ENCODE results near the gene SSR1. TPM values are rescaled to one million over a fixed set of nuclear protein-coding genes. Genes with fewer than 3 reads are reported as not detected.
"Not testable (repeated sequence)": the region's sequence is repeated elsewhere in the genome, so short reads cannot be mapped to it uniquely, and the experiment has no call there.

SSR1 gene
- total RNA-seq, 5 donors from 2014 or later (not counting 1 experiment from before 2014, with no cell fraction given): 75.7 to 111 (median 100) TPM

DNA sequence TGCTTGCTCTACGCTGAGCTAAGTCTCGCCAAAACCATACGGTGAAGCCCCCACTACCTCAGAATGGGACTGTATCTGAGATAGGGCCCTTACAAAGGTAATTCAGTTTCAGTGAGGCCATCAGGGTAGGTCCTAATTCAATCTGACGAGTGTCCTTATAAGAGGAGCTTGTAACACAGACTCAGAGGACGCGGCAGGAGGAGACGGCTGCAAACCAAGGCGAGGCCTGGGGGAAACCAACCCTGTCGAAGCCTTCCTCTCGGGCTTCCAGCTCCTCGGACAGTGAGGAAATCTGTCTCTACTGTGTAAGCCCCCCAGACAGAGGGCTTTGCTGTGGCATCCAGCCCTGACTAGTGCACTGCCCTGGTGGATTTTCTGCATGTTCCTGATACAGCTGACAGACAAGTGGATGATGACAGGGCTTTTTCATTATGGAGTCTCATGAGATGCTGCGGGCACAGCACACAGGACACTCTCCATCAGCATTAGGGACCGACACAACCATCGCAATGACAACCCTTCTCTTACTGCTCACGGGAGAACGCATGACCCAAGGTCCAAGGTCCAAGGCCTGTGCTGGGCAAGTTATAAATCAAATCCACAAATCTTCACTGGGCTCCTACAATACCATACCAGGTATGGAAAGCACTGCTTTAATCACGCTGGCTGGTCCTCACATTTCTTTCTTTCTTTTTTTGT lies 48.2 kb downstream of the SSR1 start:
- ATAC-seq (replicated peaks in 1 of 4): no peak
- no peak overlapping the region for H3K4me3 ChIP-seq (ENCODE audit: control insufficient read depth in 1 of 2, extremely low read depth in 1 of 2, low read length in 1 of 2)
- Mint-ChIP-seq H3K4me1 (peaks cover 16 to 21% (median 21%) of the 10 kb centered on the region in 3 donors), H3K36me3 (no peaks in the 10 kb centered on the region), H3K27ac (no peak overlapping the region), H3K27me3 (peaks cover 14 to 15% of the 10 kb centered on the region in 2 donors), H3K4me3 (no peak overlapping the region), H3K9me3 (peaks cover 0 to 6% (median 0%) of the 10 kb centered on the region in 3 donors)
- peaks cover 0 to 17% of the 10 kb centered on the region in 2 experiments for H3K4me1 ChIP-seq (ENCODE audit: control insufficient read depth in 1 of 2, extremely low read depth in 1 of 2, insufficient read depth in 2 of 2, low read length in 2 of 2)
- H3K27ac ChIP-seq (ENCODE audit: low read length): no peak overlapping the region
- no peak for DNase-seq
- WGBS (ENCODE audit: insufficient coverage): 90% methylated on average over 15 of the region's 17 CpGs
- CTCF ChIA-PET: interaction anchor here in 1 of 2 donors (1.5 kb wide), 1 partner anchor 11 kb away, joined by 4 read pairs; no protein-coding TSS in a partner anchor
- POLR2A ChIA-PET: no interaction called here
- H3K27me3 ChIP-seq (replicated peaks in 1 of 2; ENCODE audit: control insufficient read depth in 2 of 2, extremely low read depth in 1 of 2, insufficient read depth in 2 of 2, low read length in 1 of 2): peaks cover 0 to 44% of the 10 kb centered on the region in 2 experiments
- H3K36me3 ChIP-seq (ENCODE audit: control insufficient read depth in 2 of 2, extremely low read depth in 1 of 2, insufficient read depth in 1 of 2, low read length in 1 of 2): no peaks in the 10 kb centered on the region
- H3K9me3 ChIP-seq: no peaks in the 10 kb centered on the region

- Mint-ChIP-seq H3K4me3 (no peak overlapping the region), H3K27ac (no peak overlapping the region), H3K27me3 (peaks cover 15 to 20% of the 10 kb centered on the region in 2 donors), H3K4me1 (peaks cover 16 to 21% (median 21%) of the 10 kb centered on the region in 3 donors), H3K9me3 (peaks cover 0 to 6% (median 0%) of the 10 kb centered on the region in 3 donors), H3K36me3 (no peaks in the 10 kb centered on the region)
- H3K9me3 ChIP-seq: no peaks in the 10 kb centered on the region
- no peaks in the 10 kb centered on the region for H3K36me3 ChIP-seq (ENCODE audit: control insufficient read depth in 2 of 2, extremely low read depth in 1 of 2, insufficient read depth in 1 of 2, low read length in 1 of 2)
- H3K27ac ChIP-seq (ENCODE audit: low read length): no peak overlapping the region
- POLR2A ChIA-PET: interaction anchor here in 1 of 2 donors (0.5 to 0.7 kb wide), 2 partner anchors 14 to 68 kb away, joined by 6 to 7 read pairs; no protein-coding TSS in a partner anchor
- CTCF ChIA-PET: interaction anchor here (1.0 to 1.5 kb wide), 2 partner anchors 12 to 336 kb away, joined by 3 to 4 read pairs; no protein-coding TSS in a partner anchor
- peaks cover 0 to 52% of the 10 kb centered on the region in 2 experiments for H3K27me3 ChIP-seq (replicated peaks in 1 of 2; ENCODE audit: control insufficient read depth in 2 of 2, extremely low read depth in 1 of 2, insufficient read depth in 2 of 2, low read length in 1 of 2)
- DNase-seq (no peak), ATAC-seq (replicated peaks in 1 of 4) (no peak)
- H3K4me1 ChIP-seq (ENCODE audit: control insufficient read depth in 1 of 2, extremely low read depth in 1 of 2, insufficient read depth in 2 of 2, low read length in 2 of 2): peaks cover 0 to 17% of the 10 kb centered on the region in 2 experiments
- WGBS (ENCODE audit: insufficient coverage): 87% methylated on average over 9 of the region's 15 CpGs
- H3K4me3 ChIP-seq (ENCODE audit: control insufficient read depth in 1 of 2, extremely low read depth in 1 of 2, low read length in 1 of 2): no peak overlapping the region
These were observed 49.0 kb downstream of the SSR1 start for GRCh38 chr6:7264041-7264440.

DNA sequence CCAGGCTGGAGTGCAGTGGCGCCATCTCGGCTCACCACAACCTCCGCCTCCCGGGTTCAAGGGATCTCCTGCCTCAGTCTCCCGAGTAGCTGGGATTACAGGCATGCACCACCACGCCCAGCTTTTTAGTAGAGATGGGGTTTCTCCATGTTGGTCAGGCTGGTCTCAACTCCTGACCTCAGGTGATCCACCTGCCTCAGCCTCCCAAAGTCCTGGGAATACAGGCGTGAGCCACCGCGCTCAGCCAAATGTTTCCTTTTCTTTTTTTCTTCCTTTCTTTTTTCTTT lies 49.5 kb downstream of the SSR1 start:
- WGBS (ENCODE audit: insufficient coverage): no CpG with 5 or more reads among the region's 9 CpGs

DNA sequence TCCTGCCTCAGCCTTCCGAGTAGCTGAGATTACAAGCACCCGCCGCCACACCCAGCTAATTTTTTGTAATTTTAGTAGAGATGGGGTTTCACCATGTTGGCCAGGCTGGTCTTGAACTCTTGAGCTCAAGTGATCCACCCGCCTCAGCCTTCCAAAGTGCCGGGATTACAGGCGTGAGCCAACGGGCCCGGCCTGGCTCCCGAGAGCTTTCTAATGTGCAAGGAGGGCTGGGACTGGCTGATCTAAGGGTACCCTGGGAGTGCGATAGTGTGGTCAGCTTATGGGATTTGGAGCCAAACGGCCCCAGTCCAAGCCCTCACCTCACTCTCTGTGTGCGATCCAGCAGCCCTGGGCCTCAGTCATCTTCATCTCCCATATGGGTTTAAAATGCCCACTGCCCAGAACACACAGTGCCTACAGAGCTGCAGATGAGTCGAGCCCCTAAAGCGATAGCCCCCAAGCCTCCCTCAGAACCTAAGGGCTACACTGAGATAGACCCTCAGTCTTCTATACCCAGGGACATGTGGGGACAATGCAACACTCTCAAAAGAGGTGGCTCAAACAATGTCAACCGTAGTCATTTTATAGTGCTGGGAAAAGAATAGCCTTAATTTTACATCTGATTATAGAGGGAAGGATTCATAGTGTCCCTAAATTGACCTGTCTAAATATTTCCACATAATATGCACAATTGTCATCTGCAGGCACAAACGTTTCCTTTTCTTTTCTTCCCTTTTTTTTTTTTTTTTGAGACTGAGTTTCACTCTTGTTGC lies 50.1 kb downstream of the SSR1 start:
- H3K36me3 Mint-ChIP-seq: no peaks in the 10 kb centered on the region
- CTCF ChIA-PET: interaction anchor here (0.7 to 1.2 kb wide), 3 partner anchors 12 to 539 kb away, joined by 3 read pairs; no protein-coding TSS in a partner anchor
- peak overlapping the region in 1 of 3 donors; percentile 88 for H3K4me3 Mint-ChIP-seq
- DNase-seq (no peak), ATAC-seq (replicated peaks in 1 of 4) (no peak)
- 83% methylated on average over 6 of the region's 16 CpGs for WGBS (ENCODE audit: insufficient coverage)
- H3K27me3 ChIP-seq (replicated peaks in 1 of 2; ENCODE audit: control insufficient read depth in 2 of 2, extremely low read depth in 1 of 2, insufficient read depth in 2 of 2, low read length in 1 of 2): peaks cover 0 to 46% of the 10 kb centered on the region in 2 experiments
- no peak overlapping the region for H3K27ac Mint-ChIP-seq
- no peak overlapping the region for H3K27ac ChIP-seq (ENCODE audit: low read length)
- H3K36me3 ChIP-seq (ENCODE audit: control insufficient read depth in 2 of 2, extremely low read depth in 1 of 2, insufficient read depth in 1 of 2, low read length in 1 of 2): no peaks in the 10 kb centered on the region
- H3K9me3 Mint-ChIP-seq: peaks cover 0 to 6% (median 0%) of the 10 kb centered on the region in 3 donors
- POLR2A ChIA-PET: interaction anchor here in 1 of 2 donors (0.6 kb wide), 1 partner anchor 778 kb away, joined by 3 read pairs; no protein-coding TSS in a partner anchor
- peaks cover 0 to 17% of the 10 kb centered on the region in 2 experiments for H3K4me1 ChIP-seq (ENCODE audit: control insufficient read depth in 1 of 2, extremely low read depth in 1 of 2, insufficient read depth in 2 of 2, low read length in 2 of 2)
- H3K9me3 ChIP-seq: no peaks in the 10 kb centered on the region
- H3K27me3 Mint-ChIP-seq: peaks cover 15 to 21% of the 10 kb centered on the region in 2 donors
- peaks cover 16 to 21% (median 21%) of the 10 kb centered on the region in 3 donors for H3K4me1 Mint-ChIP-seq
- no peak overlapping the region for H3K4me3 ChIP-seq (ENCODE audit: control insufficient read depth in 1 of 2, extremely low read depth in 1 of 2, low read length in 1 of 2)

More for the DNA sequence above, 49.5 kb downstream of the SSR1 start:
- H3K36me3 ChIP-seq (ENCODE audit: control insufficient read depth in 2 of 2, extremely low read depth in 1 of 2, insufficient read depth in 1 of 2, low read length in 1 of 2); H3K4me3 ChIP-seq (ENCODE audit: control insufficient read depth in 1 of 2, extremely low read depth in 1 of 2, low read length in 1 of 2); H3K9me3 Mint-ChIP-seq; H3K4me3 Mint-ChIP-seq; H3K36me3 Mint-ChIP-seq; ATAC-seq (replicated peaks in 1 of 4); H3K27ac ChIP-seq (ENCODE audit: low read length); DNase-seq; H3K9me3 ChIP-seq; H3K27ac Mint-ChIP-seq: not testable (repeated sequence)
- peaks cover 15 to 21% of the 10 kb centered on the region in 2 donors for H3K27me3 Mint-ChIP-seq
- CTCF ChIA-PET: interaction anchor here in 1 of 2 donors (1.0 kb wide), 1 partner anchor 337 kb away, joined by 3 read pairs; no protein-coding TSS in a partner anchor
- peaks cover 16 to 21% (median 21%) of the 10 kb centered on the region in 3 donors for H3K4me1 Mint-ChIP-seq
- Histone ChIP-seq H3K4me1 (ENCODE audit: control insufficient read depth in 1 of 2, extremely low read depth in 1 of 2, insufficient read depth in 2 of 2, low read length in 2 of 2) (peaks cover 0 to 17% of the 10 kb centered on the region in 2 experiments), H3K27me3 (replicated peaks in 1 of 2; ENCODE audit: control insufficient read depth in 2 of 2, extremely low read depth in 1 of 2, insufficient read depth in 2 of 2, low read length in 1 of 2) (peaks cover 0 to 51% of the 10 kb centered on the region in 2 experiments)
- POLR2A ChIA-PET: interaction anchor here in 1 of 2 donors (0.7 kb wide), 1 partner anchor 67 kb away, joined by 6 read pairs; no protein-coding TSS in a partner anchor

DNA sequence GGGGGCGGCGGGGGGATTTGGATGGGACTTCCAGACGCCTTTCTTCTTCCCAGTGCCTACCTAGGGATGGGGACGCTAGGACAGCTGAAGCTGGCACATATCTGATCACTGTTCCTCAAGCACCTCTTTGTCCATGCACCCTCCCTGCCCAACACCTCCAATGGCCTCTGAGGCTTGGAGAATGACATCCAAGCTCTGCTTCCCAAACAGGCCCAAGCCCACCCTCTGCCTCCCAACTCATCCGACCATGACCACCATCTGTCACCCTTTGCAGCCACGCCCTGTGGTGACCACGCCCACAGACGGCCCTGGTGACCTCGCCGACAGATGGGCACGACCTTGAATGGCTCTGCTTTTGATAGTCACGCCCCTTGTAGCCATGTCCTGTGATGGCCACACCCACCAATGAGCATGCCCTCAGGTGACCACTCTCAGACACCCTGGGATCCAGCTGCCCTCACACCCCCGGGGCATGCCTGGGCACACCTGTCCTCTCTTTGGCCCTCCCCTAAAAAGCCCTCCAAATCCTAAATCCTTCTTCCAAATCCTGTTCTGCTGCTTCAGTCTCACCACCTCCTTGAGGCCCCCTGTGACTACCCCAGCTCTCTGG lies 51.0 kb downstream of the SSR1 start:
- POLR2A ChIA-PET: no interaction called here
- Histone ChIP-seq H3K4me1 (ENCODE audit: control insufficient read depth in 1 of 2, extremely low read depth in 1 of 2, insufficient read depth in 2 of 2, low read length in 2 of 2) (peaks cover 0 to 17% of the 10 kb centered on the region in 2 experiments), H3K9me3 (no peaks in the 10 kb centered on the region), H3K27me3 (replicated peaks in 1 of 2; ENCODE audit: control insufficient read depth in 2 of 2, extremely low read depth in 1 of 2, insufficient read depth in 2 of 2, low read length in 1 of 2) (peaks cover 0 to 41% of the 10 kb centered on the region in 2 experiments), H3K36me3 (ENCODE audit: control insufficient read depth in 2 of 2, extremely low read depth in 1 of 2, insufficient read depth in 1 of 2, low read length in 1 of 2) (no peaks in the 10 kb centered on the region), H3K27ac (ENCODE audit: low read length) (no peak overlapping the region), H3K4me3 (ENCODE audit: control insufficient read depth in 1 of 2, extremely low read depth in 1 of 2, low read length in 1 of 2) (peak overlapping the region in 1 of 2 donors; percentile 50)
- DNase-seq (no peak), ATAC-seq (replicated peaks in 1 of 4) (no peak)
- Mint-ChIP-seq H3K4me3 (peak overlapping the region; percentile 78 to 88 (median 81)), H3K9me3 (peaks cover 0 to 6% (median 0%) of the 10 kb centered on the region in 3 donors), H3K27me3 (peaks cover 15 to 21% of the 10 kb centered on the region in 2 donors), H3K4me1 (peaks cover 16 to 21% (median 21%) of the 10 kb centered on the region in 3 donors), H3K27ac (peak overlapping the region in 1 of 2 donors; percentile 13), H3K36me3 (no peaks in the 10 kb centered on the region)
- CTCF ChIA-PET: interaction anchor here in 1 of 2 donors (0.9 to 1.2 kb wide), 2 partner anchors 11 to 538 kb away, joined by 3 to 6 read pairs; no protein-coding TSS in a partner anchor
- WGBS (ENCODE audit: insufficient coverage): 80% methylated on average over 13 of the region's 13 CpGs
